Stimulated activated naive CD4-positive, alpha-beta T cell (primary cell): ENCODE results near the gene XKRX.

ENCODE experiments used
- DNase-seq, 6 experiments: peaks; one replicate each; lab custom pipeline; 2025; lab: John Stamatoyannopoulos, UW

Gene XKRX

GRCh38 chrX:100928660-100929613, at the start of gene XKRX:
TSS of gene XKRX (minus strand) at chrX:100928917. CDS start at chrX:100928304, 613 bp downstream.
- DNase-seq, result peak; percentile 10 to 68 (median 24)

DNA sequence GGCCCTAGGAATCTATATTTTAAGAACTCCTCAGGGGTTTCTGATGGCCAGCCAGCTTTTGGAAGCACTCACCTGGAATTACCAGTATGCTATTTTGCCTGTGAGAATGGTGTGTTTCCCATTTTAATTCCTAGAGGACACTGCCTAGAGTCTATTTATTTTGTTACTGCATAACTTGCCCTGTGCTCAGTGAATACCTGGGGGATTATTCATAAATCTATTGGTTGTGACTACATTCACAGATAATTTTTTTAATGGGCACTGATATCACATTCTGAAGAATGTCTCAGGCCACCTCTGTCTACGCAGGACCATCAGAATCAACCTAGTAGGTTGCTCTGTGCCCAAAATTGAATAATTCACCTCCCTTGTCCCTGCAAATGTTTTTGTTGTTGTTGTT, 47.5 kb upstream of the XKRX start:
- DNase-seq, result no peak

GRCh38 chrX:100975212-100975611, 46.5 kb upstream of the XKRX start:
- no peak for DNase-seq

GRCh38 chrX:100973411-100973810, 44.7 kb upstream of the XKRX start:
- no peak for DNase-seq

DNA sequence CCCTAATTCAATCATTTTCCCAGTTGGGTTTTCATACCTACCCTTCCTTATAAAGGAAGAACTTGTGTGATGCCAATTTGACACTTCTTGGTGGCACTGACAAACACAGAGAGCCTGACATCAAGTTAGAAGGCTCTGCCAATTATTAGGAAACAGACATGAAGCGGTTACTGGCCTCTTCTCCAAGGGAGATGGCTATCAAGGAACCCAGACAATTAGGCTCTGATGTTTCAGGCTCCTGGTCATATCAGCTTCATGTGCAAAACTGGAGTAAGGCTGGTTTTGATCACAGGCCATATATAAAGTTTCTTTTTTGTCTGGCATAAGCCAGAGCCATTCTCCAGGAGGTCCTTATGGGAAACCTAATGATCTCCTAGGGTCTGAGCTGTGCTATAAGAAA, 41.2 kb upstream of the XKRX start:
- DNase-seq, result no peak

GRCh38 chrX:100969408-100969807, 40.7 kb upstream of the XKRX start, which contains the start of gene ARL13A:
TSS of gene ARL13A (plus strand) at chrX:100969708. CDS start at chrX:100973690, 3,982 bp downstream.
- no peak for DNase-seq

DNA sequence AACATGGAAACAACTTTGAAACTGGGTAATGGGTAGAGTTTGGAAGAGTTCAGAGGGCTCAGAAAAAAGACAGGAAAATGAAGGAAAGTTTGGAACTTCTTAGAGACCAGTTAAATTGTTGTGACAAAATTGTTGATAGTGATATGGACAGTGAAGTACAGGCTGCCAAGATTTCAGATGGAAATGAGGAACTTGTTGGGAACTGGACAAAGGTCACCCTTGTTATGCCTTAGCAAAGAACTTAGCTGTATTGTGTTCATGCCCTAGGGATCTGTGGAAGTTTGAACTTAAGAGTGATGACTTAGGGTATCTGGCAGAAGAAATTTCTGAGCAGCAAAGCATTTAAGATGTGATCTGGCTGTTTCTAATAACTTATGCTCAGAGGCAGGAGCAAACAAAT, 35.6 kb upstream of the XKRX start:
- DNase-seq, result no peak

DNA sequence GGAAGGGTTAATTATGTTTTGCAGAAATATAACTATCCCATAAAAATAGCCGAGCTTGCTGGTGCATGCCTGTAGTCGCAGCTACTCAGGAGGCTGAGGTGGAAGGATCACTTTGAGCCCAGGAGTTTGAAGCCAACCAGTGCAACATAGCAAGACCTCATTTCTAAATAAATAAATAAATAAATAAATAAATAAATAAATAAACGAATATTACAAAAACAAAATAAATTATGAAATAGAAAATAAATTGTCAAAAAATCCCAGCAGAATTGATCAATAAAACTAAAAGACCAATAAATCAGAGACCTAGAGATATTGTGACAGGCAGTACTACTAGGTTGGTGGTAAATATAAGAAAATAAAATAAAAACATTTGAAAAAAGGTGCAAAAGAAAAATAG, 34.1 kb upstream of the XKRX start:
- DNase-seq, result no peak

GRCh38 chrX:100948557-100948956, 19.8 kb upstream of the XKRX start:
- DNase-seq, result no peak

GRCh38 chrX:100946299-100946927, 17.7 kb upstream of the XKRX start:
- no peak for DNase-seq

GRCh38 chrX:100944601-100945000, 15.9 kb upstream of the XKRX start:
- no peak for DNase-seq

DNA sequence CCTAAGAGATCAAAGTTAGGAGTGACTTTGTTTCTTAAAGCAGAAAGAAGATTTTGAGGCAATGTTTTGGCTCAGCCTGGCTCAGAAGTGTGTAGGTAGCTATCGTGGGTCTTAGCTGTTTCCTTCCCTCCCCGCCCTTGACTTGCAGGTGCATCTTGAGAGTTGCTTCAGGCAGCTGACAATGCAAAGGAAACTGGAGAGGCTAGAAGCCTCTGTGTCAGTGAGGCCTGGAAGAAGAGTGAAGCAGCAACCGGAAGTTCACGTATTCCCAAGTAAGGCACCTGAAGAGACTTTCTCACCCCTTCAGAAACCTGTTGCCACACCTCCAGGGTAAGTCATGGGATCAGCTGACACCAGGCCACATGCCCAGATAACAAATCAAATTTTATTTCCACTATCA, 10.6 kb upstream of the XKRX start:
- DNase-seq, result peak in 4 of 6 experiments; percentile 4 to 38 (median 25)

GRCh38 chrX:100935767-100936166, 7.0 kb upstream of the XKRX start:
- no peak for DNase-seq

- no peak for DNase-seq
These were observed 3.2 kb upstream of the XKRX start for GRCh38 chrX:100931925-100932285.

DNA sequence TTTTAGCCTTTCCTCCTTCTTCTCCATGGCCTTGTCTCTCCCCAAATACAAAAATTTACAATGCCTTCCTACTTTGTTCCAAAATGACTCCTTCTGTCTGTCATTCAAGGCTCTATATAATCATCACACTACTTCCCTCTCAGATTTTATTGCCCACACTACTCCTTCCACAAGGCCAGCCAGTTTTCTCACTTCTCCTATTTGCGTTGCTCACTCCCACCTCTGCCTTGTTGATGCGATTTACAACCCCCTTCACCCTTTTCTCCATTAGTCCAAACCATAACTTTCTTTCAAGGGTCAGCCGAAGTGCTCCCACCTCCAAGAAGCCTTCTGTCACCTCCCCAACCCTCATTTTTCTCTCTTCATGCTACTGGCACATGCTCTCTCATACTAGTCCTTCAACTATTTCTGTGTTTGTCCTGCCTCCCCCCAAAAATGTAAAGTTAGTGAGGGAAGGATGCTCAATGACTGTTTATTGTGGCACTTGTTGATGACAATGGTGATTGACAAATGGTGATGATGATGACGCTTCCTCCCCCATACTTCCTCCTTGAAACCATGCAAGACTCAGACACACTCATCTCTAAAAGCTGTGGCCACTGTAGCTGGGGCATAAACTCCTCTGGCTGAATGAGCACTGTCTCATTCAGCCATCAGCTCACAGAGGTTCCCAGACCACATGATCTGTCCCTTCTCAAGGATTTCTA, 2.7 kb upstream of the XKRX start:
- no peak for DNase-seq

DNA sequence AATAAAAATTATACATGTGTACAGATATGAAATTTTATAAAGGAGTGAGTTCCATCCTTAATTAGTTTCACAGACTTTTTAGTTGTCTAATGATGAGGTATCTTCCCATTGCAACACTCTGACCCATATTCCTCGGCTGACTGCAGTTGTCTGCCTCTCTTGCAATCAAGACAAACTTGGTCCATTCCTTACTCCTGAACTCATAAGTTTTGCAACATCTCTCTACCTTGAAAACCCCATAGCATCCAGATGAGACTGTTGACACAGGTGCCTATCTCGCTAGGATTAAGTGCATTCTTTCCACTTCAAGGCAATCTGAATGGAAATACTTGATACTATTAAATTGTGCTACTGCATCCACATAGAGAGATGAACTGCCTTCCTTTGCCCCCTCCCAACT, 2.3 kb downstream of the XKRX start:
- DNase-seq, result no peak

GRCh38 chrX:100924375-100924774, 4.3 kb downstream of the XKRX start:
- DNase-seq, result peak in 2 of 6 experiments; percentile 25

- DNase-seq, result no peak
These were observed 13.2 kb downstream of the XKRX start for GRCh38 chrX:100915562-100915961.

- DNase-seq, result no peak
These were observed 15.6 kb downstream of the XKRX start for GRCh38 chrX:100913111-100913510.

GRCh38 chrX:100911731-100912130, 17.0 kb downstream of the XKRX start:
- no peak for DNase-seq

- DNase-seq, result no peak
These were observed 23.1 kb downstream of the XKRX start for GRCh38 chrX:100905620-100906019.

- no peak for DNase-seq
These were observed 24.3 kb downstream of the XKRX start for GRCh38 chrX:100904433-100904832.
